Pulmonary artery endothelial cell (primary cell): ENCODE data around the gene FANCG. TPM values are rescaled to one million over a fixed set of nuclear protein-coding genes. Genes with fewer than 3 reads are reported as not detected.

Experiments used
- DNase-seq: peaks from one replicate; pipeline ENCODE4 v3.0.0-alpha.2; 2011; ENCODE audit warnings: low read depth, low spot score
- total RNA-seq: library from RNA; depleted of rRNA; stranded (reverse); fragments of >200 nt; gene quantifications from 2 replicates; pipeline ENCODE4 v1.2.3, GENCODE V29; 2014

Gene FANCG
- total RNA-seq, 1 donor from 2014 or later = 24.1 TPM

DNA sequence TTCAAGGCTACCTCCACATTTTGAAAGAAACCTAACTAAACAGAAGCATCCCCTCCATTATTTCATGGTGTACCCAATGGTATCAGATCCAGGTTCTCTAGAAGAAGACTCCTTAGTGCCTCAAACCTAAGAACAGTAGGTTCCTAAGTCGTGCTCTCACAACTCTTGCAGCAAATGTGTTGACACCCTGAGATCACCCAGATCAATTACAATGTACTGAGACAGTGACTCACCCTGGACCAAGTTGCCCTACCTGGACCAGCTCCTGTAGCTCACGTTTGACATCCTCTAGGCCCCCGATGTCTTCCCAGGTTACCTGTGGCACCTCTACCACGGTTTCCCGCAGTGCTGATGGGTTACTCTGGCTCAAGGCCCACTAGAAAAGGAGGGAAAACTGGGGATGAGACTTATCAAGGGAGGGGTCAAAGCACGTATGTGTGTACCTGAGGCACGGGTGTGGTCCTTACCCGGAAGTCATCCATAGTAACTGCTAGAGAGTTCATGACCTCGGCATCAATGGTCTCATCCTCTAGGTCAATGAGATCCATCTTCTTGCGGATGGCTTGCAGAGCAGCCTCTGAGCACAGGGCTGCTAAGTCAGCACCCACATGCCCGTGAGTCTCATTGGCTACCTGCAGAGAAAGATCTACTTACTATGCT lies 19.1 kb downstream of the FANCG start:
- DNase-seq = no peak

DNA sequence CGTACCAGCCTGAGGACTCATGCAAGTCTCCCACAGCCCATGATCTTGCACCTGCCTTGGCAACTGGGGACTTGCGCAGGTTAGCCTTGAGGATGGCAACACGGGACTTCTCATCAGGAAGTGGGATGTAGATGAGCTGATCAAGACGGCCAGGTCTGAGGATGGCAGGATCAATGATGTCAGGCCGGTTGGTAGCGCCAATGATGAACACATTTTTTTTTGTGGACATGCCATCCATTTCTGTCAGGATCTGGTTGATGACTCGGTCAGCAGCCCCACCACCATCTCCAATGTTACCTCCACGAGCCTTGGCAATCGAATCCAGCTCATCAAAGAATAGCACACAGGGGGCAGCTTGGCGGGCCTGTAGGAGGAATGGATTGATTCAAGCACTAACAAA lies 20.3 kb downstream of the FANCG start:
- DNase-seq = no peak

DNA sequence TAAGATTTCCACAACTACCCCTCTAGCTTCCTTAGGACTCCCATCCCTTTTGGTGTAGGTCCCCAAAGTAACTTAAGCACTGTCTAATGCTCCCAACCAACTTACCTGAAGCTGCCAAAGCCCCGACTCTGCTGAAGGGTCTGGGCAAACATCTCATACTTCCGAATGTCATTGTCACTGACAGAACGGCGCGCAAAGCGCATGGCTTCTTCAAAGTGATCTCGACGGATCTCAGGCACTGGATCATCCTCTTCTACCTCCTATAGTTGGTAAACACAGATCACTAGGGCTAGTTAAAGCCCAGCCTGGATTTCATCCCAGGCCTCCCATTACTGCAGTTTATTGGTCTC lies 22.5 kb downstream of the FANCG start:
- no peak for DNase-seq

DNA sequence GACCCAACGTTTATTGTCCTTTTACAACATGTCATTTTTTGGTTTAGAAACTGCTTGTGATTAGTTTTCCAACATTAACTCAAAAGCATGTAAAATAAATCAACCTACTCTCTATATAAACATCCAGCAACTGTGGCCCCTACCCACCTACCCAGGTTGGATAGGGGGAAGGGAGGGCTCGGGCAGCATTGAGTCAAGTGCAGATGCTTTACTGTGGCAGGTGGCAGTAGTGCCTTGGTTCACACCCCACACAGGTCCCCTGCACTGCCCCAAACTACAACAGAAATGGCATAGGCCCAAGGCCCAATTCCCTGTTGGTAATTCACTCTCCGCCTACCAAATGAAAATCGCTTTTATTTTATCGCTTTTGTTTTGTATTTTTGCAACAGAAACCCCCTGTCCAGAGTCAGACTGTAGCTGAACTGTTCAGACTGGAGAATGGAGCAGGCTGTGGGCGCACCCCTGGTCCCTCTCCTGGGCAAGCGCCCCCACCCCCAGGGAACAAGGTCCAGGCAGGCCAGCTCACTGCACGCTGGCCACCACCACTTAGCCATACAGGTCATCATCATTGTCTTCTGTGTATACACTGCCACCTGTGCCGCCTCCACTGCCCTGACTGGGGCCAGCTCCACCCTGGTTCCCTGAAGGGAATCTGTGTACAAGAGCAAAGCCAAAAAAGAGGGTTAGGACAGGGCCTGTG lies 23.0 kb downstream of the FANCG start:
- no peak for DNase-seq

GRCh38 chr9:35054871-35055644 lies 24.7 kb downstream of the FANCG start:
- DNase-seq = no peak

DNA sequence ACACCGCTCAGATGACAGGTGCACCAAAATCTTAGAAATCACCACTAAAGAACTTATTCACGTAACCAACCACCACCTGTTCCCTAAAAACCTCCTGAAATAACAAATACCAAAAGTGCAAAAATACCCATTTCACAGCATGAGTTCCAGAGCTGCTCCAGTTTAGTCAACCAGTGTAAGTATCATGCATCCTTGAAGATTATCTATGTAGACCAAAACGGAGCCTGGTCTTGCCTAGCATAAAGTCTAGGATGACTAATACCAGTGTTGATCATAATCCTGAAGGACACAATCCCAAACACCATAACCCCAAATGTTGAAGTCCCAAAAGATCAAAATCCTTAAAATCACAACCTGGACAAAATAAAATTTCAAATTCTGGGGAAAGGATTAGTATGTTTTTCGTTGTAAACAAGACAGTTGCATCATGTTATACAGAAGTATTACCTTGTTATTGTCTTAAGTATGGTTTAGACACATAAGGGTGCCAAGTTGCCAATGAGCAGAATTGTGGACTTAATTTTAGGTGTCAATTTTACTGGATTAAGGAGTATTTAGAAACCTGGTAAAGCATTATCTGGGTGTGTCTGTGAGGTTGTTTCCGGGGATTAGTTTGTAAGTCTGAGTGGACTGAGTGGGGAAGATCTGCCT lies 25.4 kb downstream of the FANCG start:
- DNase-seq = no peak

GRCh38 chr9:35051069-35051967 lies 28.4 kb downstream of the FANCG start:
- no peak for DNase-seq

GRCh38 chr9:35048511-35048910 lies 31.2 kb downstream of the FANCG start:
- no peak for DNase-seq

GRCh38 chr9:35044071-35044470 lies 35.7 kb downstream of the FANCG start:
- no peak for DNase-seq

GRCh38 chr9:35042891-35043545 lies 36.7 kb downstream of the FANCG start:
- DNase-seq = no peak

DNA sequence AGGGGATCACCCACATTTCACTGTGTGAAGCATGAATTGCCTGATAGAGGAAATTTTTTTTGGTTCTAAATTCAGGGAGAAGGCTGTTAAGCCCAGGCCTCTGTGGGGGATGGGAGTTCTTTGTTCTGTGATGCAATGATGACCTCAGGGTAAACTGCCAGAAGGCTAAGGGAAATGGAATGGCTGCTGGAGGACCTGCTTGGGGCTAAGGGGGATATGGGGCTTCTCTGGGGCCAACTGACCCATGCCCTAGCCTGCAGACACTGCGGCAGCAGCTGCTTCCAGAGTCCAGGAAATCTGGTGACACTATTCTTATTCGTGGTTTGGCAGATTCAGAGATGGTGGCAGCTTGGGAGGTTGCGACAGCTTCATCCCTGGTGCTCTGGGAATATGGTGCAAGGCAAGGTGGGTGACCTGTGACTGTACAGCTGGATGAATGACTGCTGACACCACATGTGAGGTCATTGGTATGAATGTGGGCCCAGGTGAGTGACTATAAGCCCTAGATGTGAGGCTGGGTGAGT lies 37.6 kb downstream of the FANCG start:
- no peak for DNase-seq

DNA sequence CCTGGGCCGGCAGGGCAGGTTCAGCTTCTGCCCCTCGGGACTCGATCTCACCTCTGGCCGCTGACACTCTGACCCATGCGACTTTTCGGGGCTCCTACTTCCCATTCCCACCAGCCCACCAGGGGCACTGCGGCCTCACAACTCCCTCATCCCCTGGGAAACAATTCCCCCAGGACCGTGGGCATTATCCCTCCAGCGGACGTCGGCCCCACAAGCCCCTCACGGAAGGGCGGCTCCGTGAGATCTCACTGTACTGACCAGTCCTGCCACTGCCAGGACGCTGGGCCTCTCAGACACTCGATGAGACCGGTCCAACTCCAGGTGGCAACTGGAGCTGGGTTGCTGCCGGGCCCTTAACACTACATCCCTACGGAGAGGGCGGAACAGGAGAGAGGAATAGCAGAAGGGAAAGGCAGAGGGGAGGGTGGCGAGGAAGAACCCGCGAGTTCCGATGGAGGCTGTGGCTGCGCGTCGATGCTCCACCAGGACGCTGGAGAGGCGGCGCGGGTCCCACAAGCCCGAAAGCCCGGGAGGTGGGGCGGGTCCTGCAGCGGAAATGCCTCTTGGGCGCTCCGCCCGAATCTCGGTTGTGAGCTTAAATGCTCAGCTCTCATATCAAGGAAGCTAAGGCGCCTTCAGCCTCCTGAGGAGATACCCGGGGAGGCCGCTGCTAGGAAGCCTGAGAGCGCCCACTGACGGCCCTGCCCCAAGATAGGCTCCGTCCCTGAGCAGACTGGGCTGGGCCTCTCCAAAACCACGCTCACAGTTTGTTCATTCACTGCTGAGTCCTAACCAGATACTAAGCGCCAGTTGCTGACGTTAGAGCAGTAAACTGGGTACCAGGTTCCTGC lies 43.7 kb downstream of the FANCG start:
- DNase-seq = no peak

DNA sequence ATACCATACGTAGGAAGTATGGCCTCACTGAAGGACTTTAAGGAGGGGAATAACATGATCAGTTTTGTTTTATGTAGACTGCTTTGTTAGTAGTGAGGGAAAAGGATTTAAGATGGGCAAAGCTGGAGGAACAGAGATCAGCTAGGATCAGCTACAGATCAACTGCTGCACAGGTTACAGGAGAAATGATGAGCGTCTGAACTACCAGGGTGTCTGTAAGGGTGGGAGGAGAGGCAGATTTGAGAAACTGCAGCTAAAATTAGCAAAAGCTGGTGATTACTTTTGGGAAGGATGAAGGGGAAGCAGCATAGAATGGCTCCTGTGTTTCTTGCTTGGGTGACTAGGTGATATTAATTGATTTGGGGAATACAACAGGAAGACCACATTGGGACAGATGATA lies 46.6 kb downstream of the FANCG start:
- no peak for DNase-seq

DNA sequence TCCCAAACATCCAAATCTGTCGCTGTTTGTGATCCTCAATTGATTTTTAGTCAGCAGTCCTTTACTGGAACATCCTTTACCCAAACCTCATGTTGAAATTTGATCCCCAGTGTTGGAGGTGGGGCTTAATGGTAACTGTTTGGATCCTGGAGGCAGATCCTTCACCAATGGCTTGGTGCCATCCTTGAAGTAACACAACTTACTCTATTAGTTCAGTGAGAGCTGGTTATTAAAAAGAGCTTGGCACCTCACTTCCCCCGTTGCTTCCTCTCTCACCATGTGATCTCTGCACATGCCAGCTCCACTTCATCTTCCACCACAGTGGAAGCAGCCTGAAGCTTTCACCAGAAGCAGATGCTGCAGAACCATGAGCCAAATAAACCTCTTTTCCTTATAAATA lies 49.9 kb downstream of the FANCG start:
- no peak for DNase-seq

GRCh38 chr9:35029241-35029640 lies 50.5 kb downstream of the FANCG start:
- DNase-seq = no peak

DNA sequence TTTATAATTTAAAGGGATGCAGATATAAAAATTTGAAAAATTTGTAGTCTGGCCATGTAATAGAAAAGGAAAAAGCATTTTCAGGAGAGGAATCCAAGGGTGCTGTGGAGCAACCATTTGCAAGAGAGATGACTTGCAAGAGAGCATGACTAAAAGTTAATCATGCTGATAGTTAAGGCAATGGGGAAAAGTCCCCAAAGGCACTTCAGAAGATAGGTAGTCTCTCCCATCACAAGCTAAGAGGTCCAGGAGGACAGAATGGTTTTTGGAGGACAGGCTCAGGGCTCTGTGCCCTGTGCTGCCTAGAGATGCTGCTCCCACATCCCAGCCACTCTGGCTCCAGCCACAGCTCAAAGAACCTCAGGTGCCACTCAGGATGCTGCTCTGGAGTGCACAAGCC lies 51.4 kb downstream of the FANCG start:
- DNase-seq = no peak

GRCh38 chr9:35027860-35028259 lies 51.9 kb downstream of the FANCG start:
- DNase-seq = no peak

DNA sequence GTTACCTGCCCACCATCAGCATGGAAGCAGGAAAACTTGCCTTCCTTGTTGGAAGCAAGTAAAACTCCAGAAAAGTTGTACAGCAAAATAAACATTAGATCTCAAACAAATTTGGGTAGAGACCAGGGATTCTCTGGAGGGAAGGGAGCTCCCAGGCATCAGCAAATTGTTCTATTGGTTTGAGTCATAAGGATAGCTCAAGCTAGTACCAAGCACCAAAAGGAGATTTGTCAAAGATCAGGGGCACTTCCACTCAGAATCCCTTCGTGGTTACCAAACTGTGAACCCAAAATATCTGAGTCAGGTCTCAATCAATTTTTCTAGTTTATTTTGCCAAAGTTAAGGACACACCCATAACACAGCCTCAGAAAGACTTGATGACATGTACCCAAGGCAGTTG lies 52.4 kb downstream of the FANCG start:
- DNase-seq = no peak

- DNase-seq = no peak
These were observed 53.1 kb downstream of the FANCG start for GRCh38 chr9:35026671-35027070.
